Renal pelvis (tissue), 12 donors: Measurements from ENCODE around the gene SNCG. TPM values are rescaled to one million over a fixed set of nuclear protein-coding genes. Genes with fewer than 3 reads are reported as not detected.
"Not testable (repeated sequence)": the region's sequence is repeated elsewhere in the genome, so short reads cannot be mapped to it uniquely, and the experiment has no call there.

Source experiments
- DNase-seq: peaks from one replicate; pipeline ENCODE4 v3.0.0-alpha.2; 2013
- long read RNA-seq, 16 experiments: transcript quantifications; one replicate each; lab custom pipeline, GENCODE V29; 2026
- polyA plus RNA-seq, 3 donors: library from polyadenylated mRNA; unstranded; fragments of 120-200 nt; gene quantifications; one replicate each; pipeline ENCODE4 v1.2.1, GENCODE V29; 2013; ENCODE audit not compliant: insufficient read length in 3 of 3

Gene SNCG
- polyA plus RNA-seq, result 10 to 100 TPM; 16.8 to 24.4 (median 17.1) TPM
- long read RNA-seq, donor 1, transcript SNCG-202 (5 exons, 701 nt), result major isoform, 22 of 27 reads
- long read RNA-seq, donor 1, partial matches to known transcripts, result 0 of 27 reads
- long read RNA-seq, donor 1, other reads (novel, unspliced or antisense), result 0 of 27 reads
- long read RNA-seq, donor 2, transcript SNCG-202 (5 exons, 701 nt), result major isoform, 18 of 19 reads
- long read RNA-seq, donor 2, partial matches to known transcripts, result 0 of 19 reads
- long read RNA-seq, donor 2, other reads (novel, unspliced or antisense), result 0 of 19 reads
- long read RNA-seq, donor 3, partial matches to known transcripts, result 0 of 3 reads
- long read RNA-seq, donor 3, other reads (novel, unspliced or antisense), result 0 of 3 reads
- long read RNA-seq, donor 4, transcript SNCG-202 (5 exons, 701 nt), result major isoform, 25 of 27 reads
- long read RNA-seq, donor 4, partial matches to known transcripts, result 0 of 27 reads
- long read RNA-seq, donor 4, other reads (novel, unspliced or antisense), result 0 of 27 reads
- long read RNA-seq, donor 5, transcript SNCG-202 (5 exons, 701 nt), result major isoform, 11 of 13 reads
- long read RNA-seq, donor 5, partial matches to known transcripts, result 0 of 13 reads
- long read RNA-seq, donor 5, other reads (novel, unspliced or antisense), result 0 of 13 reads
- long read RNA-seq, donor 6, transcript SNCG-202 (5 exons, 701 nt), result major isoform, 10 of 10 reads
- long read RNA-seq, donor 6, partial matches to known transcripts, result 0 of 10 reads
- long read RNA-seq, donor 6, other reads (novel, unspliced or antisense), result 0 of 10 reads
- long read RNA-seq, donor 7, transcript SNCG-202 (5 exons, 701 nt), result major isoform, 32 of 40 reads
- long read RNA-seq, donor 7, partial matches to known transcripts, result 5 of 40 reads
- long read RNA-seq, donor 7, other reads (novel, unspliced or antisense), result 0 of 40 reads
- long read RNA-seq, donor 8, partial matches to known transcripts, result 0 of 1 reads
- long read RNA-seq, donor 8, other reads (novel, unspliced or antisense), result 0 of 1 reads
- long read RNA-seq, donor 9, transcript SNCG-202 (5 exons, 701 nt), result major isoform, 5 of 5 reads
- long read RNA-seq, donor 9, partial matches to known transcripts, result 0 of 5 reads
- long read RNA-seq, donor 9, other reads (novel, unspliced or antisense), result 0 of 5 reads
- long read RNA-seq, donor 10, partial matches to known transcripts, result 0 of 5 reads
- long read RNA-seq, donor 10, other reads (novel, unspliced or antisense), result 0 of 5 reads
- long read RNA-seq, donor 11, transcript SNCG-202 (5 exons, 701 nt), result major isoform, 6 of 6 reads
- long read RNA-seq, donor 11, partial matches to known transcripts, result 0 of 6 reads
- long read RNA-seq, donor 11, other reads (novel, unspliced or antisense), result 0 of 6 reads
- long read RNA-seq, donor 12, transcript SNCG-202 (5 exons, 701 nt), result major isoform, 18 of 18 reads
- long read RNA-seq, donor 12, partial matches to known transcripts, result 0 of 18 reads
- long read RNA-seq, donor 12, other reads (novel, unspliced or antisense), result 0 of 18 reads
- long read RNA-seq, donor 13, partial matches to known transcripts, result 0 of 5 reads
- long read RNA-seq, donor 13, other reads (novel, unspliced or antisense), result 0 of 5 reads
- long read RNA-seq, donor 14, result 0 reads
- long read RNA-seq, donor 15, transcript SNCG-202 (5 exons, 701 nt), result major isoform, 25 of 26 reads
- long read RNA-seq, donor 15, partial matches to known transcripts, result 0 of 26 reads
- long read RNA-seq, donor 15, other reads (novel, unspliced or antisense), result 0 of 26 reads
- long read RNA-seq, donor 16, transcript SNCG-202 (5 exons, 701 nt), result major isoform, 6 of 6 reads
- long read RNA-seq, donor 16, partial matches to known transcripts, result 0 of 6 reads
- long read RNA-seq, donor 16, other reads (novel, unspliced or antisense), result 0 of 6 reads

GRCh38 chr10:86958116-86958900 is at the start of gene SNCG:
Gene SNCG, plus strand, starts transcription at chr10:86958599. Its CDS starts 99 bp downstream, at chr10:86958698.
- DNase-seq, result no peak

GRCh38 chr10:86914734-86915133 is 43.7 kb upstream of the SNCG start:
- no peak for DNase-seq

- no peak for DNase-seq
These were observed 40.4 kb upstream of the SNCG start for GRCh38 chr10:86918022-86918471.

- no peak for DNase-seq
These were observed 35.8 kb upstream of the SNCG start for GRCh38 chr10:86922553-86922961.

GRCh38 chr10:86929468-86930380 is 28.7 kb upstream of the SNCG start:
- DNase-seq, result no peak

- DNase-seq, result no peak
These were observed 26.5 kb upstream of the SNCG start for GRCh38 chr10:86931872-86932271.

- no peak for DNase-seq
These were observed 25.7 kb upstream of the SNCG start for GRCh38 chr10:86932674-86933073.

GRCh38 chr10:86934162-86934711 is 24.2 kb upstream of the SNCG start:
- not testable (repeated sequence) for DNase-seq

- no peak for DNase-seq
These were observed 21.5 kb upstream of the SNCG start for GRCh38 chr10:86936661-86937501.

- no peak for DNase-seq
These were observed 20.8 kb upstream of the SNCG start for GRCh38 chr10:86937502-86938154.

GRCh38 chr10:86938260-86938659 is 20.1 kb upstream of the SNCG start:
- no peak for DNase-seq

- DNase-seq, result not testable (repeated sequence)
These were observed 18.3 kb upstream of the SNCG start for GRCh38 chr10:86940076-86940475.

- DNase-seq, result no peak
These were observed 17.7 kb upstream of the SNCG start for GRCh38 chr10:86940677-86941076.

GRCh38 chr10:86941426-86941825 is 17.0 kb upstream of the SNCG start:
- no peak for DNase-seq

GRCh38 chr10:86941991-86942421 is 16.4 kb upstream of the SNCG start:
- DNase-seq, result no peak
